ENCODE measurements around the gene FGR.

Gene FGR

DNA sequence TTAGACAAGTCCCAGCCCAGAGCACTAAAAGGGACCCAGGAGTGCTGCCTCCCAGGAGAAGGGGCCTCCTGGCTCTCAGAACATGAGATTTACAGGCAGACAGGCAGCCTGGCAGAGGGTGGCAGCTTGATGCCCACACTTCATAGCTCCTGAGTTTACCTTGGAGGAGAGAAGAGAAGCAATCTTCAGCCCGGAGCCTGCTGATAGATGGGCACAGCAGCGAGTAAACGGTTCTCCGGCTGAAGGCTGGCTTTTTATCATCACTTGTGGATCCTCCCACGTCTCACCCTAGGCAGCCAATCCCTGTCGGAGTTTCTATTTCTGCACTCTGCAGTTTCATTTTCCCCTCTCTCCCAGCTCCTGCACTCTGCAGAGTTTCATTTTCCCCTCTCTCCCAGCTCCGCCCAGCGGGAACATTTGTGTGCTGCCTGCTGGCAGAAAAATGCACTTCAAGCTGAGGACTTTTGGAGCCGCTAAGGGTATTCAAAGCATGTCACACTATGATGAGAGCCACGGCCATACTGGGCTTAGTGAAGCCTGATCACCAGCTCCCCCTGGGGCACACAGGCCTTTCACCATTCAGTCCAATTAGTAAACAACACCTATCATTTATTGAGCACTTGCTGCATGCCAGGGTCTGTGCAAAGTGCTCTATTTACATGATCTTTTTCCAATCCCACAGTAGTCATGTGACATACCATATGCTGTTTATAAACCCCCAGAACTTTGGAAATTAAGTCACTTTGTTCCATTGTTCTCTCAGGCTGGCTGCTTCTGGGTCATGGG, 37.2 kb upstream of the FGR start, which contains the start of gene IFI6:
Gene IFI6, minus strand, starts transcription at position 229 of the 786 bp plus-strand sequence. CDS start 2,878 bp downstream, outside the sequence.
- TF ChIP-seq CTCF (IDR thresholded peaks at IDR 0.05; ENCODE audit: low read depth, low read length): peak; percentile 39
- peak; percentile 87 for DNase-seq (ENCODE audit: extremely low read depth, low read depth)

- TF ChIP-seq CTCF (IDR thresholded peaks at IDR 0.05; ENCODE audit: low read depth, low read length): no peak
- no peak for DNase-seq (ENCODE audit: extremely low read depth, low read depth)
Observed at GRCh38 chr1:27669876-27670275, 34.9 kb upstream of the FGR start.

- DNase-seq (ENCODE audit: extremely low read depth, low read depth): no peak
- TF ChIP-seq CTCF (IDR thresholded peaks at IDR 0.05; ENCODE audit: low read depth, low read length): peak; percentile 98
Observed at GRCh38 chr1:27668808-27669723, 34.1 kb upstream of the FGR start.

GRCh38 chr1:27668121-27668807, 33.3 kb upstream of the FGR start:
- TF ChIP-seq CTCF (IDR thresholded peaks at IDR 0.05; ENCODE audit: low read depth, low read length): no peak
- no peak for DNase-seq (ENCODE audit: extremely low read depth, low read depth)

- no peak for TF ChIP-seq CTCF (IDR thresholded peaks at IDR 0.05; ENCODE audit: low read depth, low read length)
- no peak for DNase-seq (ENCODE audit: extremely low read depth, low read depth)
Observed at GRCh38 chr1:27666791-27667254, 31.8 kb upstream of the FGR start.

- DNase-seq (ENCODE audit: extremely low read depth, low read depth): no peak
- TF ChIP-seq CTCF (IDR thresholded peaks at IDR 0.05; ENCODE audit: low read depth, low read length): no peak
Observed at GRCh38 chr1:27666294-27666693, 31.3 kb upstream of the FGR start.

All from AG09319 (cell line).